CD14-positive monocyte (primary cell): ENCODE measurements around the gene QPCT. TPM values are rescaled to one million over a fixed set of nuclear protein-coding genes. Genes with fewer than 3 reads are reported as not detected.
A peak's percentile ranks its signal among the peaks of the same experiment; 100 is the strongest.

ENCODE experiments used
- DNase-seq, 3 donors: peaks; one replicate each; pipeline ENCODE4 v3.0.0-alpha.2; 2011 to 2022
- H2AFZ ChIP-seq: 2 replicates; pipeline ENCODE4 v1.6.0; 2012; ENCODE audit warnings: mild to moderate bottlenecking, low read depth, low read length, inconsistent platforms; ENCODE audit not compliant: insufficient read depth, poor library complexity, severe bottlenecking
- H3K27ac ChIP-seq, 2 donors: 1 replicate in 1 of 2; 2 replicates in 1 of 2; pipeline ENCODE4 v1.5.1; 2012 to 2013; ENCODE audit warnings: low read length in 2 of 2, control low read depth in 1 of 2, inconsistent platforms in 1 of 2, low read depth in 1 of 2, mild to moderate bottlenecking in 1 of 2
- H3K27me3 ChIP-seq, 2 donors: one replicate each; pipeline versions ENCODE4 v1.6.0 to v1.6.1; 2011 to 2013; ENCODE audit warnings: low read length in 2 of 2; ENCODE audit not compliant: control insufficient read depth in 2 of 2, insufficient read depth in 2 of 2
- H3K36me3 ChIP-seq, 2 donors: replicated peaks in 1 of 2; 1 replicate in 1 of 2; 2 replicates in 1 of 2; pipeline versions ENCODE4 v1.5.1 to v1.6.1; 2012 to 2013; ENCODE audit warnings: low read length in 2 of 2, control low read depth in 1 of 2, inconsistent platforms in 1 of 2, mild to moderate bottlenecking in 1 of 2; ENCODE audit not compliant: insufficient read depth in 2 of 2, control insufficient read depth in 1 of 2
- H3K4me1 ChIP-seq, 2 donors: 1 replicate in 1 of 2; 2 replicates in 1 of 2; pipeline versions ENCODE4 v1.5.1 to v1.6.1; 2012 to 2013; ENCODE audit warnings: low read length in 2 of 2, control low read depth in 1 of 2, inconsistent platforms in 1 of 2, mild to moderate bottlenecking in 1 of 2, moderate library complexity in 1 of 2; ENCODE audit not compliant: insufficient read depth in 2 of 2, control insufficient read depth in 1 of 2
- H3K4me2 ChIP-seq: replicated peaks from 2 replicates; pipeline ENCODE3; 2012; ENCODE audit warnings: low read length, moderate library complexity, mild to moderate bottlenecking; ENCODE audit not compliant: poor library complexity, severe bottlenecking; ENCODE audit errors: extremely low read depth
- H3K4me3 ChIP-seq, 3 experiments: fragments of 200-600 bp in 1 of 3; sonication (generic) in 1 of 3; replicated peaks in 1 of 3; 1 replicate in 2 of 3; 2 replicates in 1 of 3; pipeline ENCODE4 v1.5.1; 2011 to 2013; ENCODE audit warnings: low read length in 3 of 3, mild to moderate bottlenecking in 3 of 3, control low read depth in 2 of 3, low read depth in 2 of 3, inconsistent platforms in 1 of 3, moderate library complexity in 1 of 3
- H3K79me2 ChIP-seq: 2 replicates; pipeline ENCODE4 v1.6.0; 2012; ENCODE audit warnings: mild to moderate bottlenecking, control low read depth, inconsistent platforms, low read length, moderate library complexity; ENCODE audit not compliant: insufficient read depth
- H3K9ac ChIP-seq: 2 replicates; pipeline ENCODE4 v1.6.0; 2017; ENCODE audit warnings: low read length, mild to moderate bottlenecking; ENCODE audit not compliant: insufficient read depth, poor library complexity, severe bottlenecking
- H3K9me3 ChIP-seq, 2 donors: replicated peaks in 1 of 2; 1 replicate in 1 of 2; 2 replicates in 1 of 2; pipeline versions ENCODE4 v1.5.1 to v1.6.1; 2012 to 2013; ENCODE audit warnings: low read length in 2 of 2, control low read depth in 1 of 2; ENCODE audit not compliant: control insufficient read depth in 1 of 2, insufficient read depth in 1 of 2
- H4K20me1 ChIP-seq: 2 replicates; pipeline ENCODE4 v1.6.0; 2012; ENCODE audit warnings: mild to moderate bottlenecking, low read length, control low read depth, moderate library complexity; ENCODE audit not compliant: insufficient read depth
- H3K27ac Mint-ChIP-seq, 7 donors: one replicate each; pipeline ENCODE4 v1.8.0; 2020; ENCODE audit warnings: mild to moderate bottlenecking in 7 of 7, mixed read lengths in 7 of 7, moderate library complexity in 6 of 7, inconsistent platforms in 2 of 7
- H3K27me3 Mint-ChIP-seq, 3 donors: one replicate each; pipeline ENCODE4 v1.8.0; 2021 to 2022; ENCODE audit warnings: low read depth in 3 of 3, mild to moderate bottlenecking in 3 of 3, mixed read lengths in 3 of 3, moderate library complexity in 3 of 3, inconsistent platforms in 1 of 3
- H3K36me3 Mint-ChIP-seq, 2 donors: one replicate each; pipeline ENCODE4 v1.8.0; 2020; ENCODE audit warnings: mixed read lengths in 2 of 2, inconsistent platforms in 1 of 2, mild to moderate bottlenecking in 1 of 2
- H3K4me1 Mint-ChIP-seq: one replicate; pipeline ENCODE4 v1.8.0; 2020; ENCODE audit warnings: mild to moderate bottlenecking, mixed read lengths
- H3K4me3 Mint-ChIP-seq, 2 donors: one replicate each; pipeline ENCODE4 v1.8.0; 2020; ENCODE audit warnings: mild to moderate bottlenecking in 2 of 2, mixed read lengths in 2 of 2, moderate library complexity in 1 of 2
- H3K9me3 Mint-ChIP-seq, 7 donors: one replicate each; pipeline ENCODE4 v1.8.0; 2020 to 2022; ENCODE audit warnings: mixed read lengths in 7 of 7, mild to moderate bottlenecking in 6 of 7, moderate library complexity in 6 of 7, inconsistent platforms in 2 of 7
- CTCF ChIP-seq: fragments of 200-600 bp; IDR thresholded peaks from one replicate; pipeline ENCODE4 v1.8.0; 2022; ENCODE audit warnings: antibody characterized with exemption, mild to moderate bottlenecking
- WGBS: methylation state at CpG from one replicate; pipeline ENCODE4 v1.1.5; 2013; ENCODE audit warnings: missing lambda C conversion rate; ENCODE audit not compliant: insufficient coverage; 5-methylcytosine and 5-hydroxymethylcytosine counted together
- intact Hi-C, 2 donors: fragments of 100-400 bp; cut with micrococcal nuclease; formaldehyde crosslinking; loops; one replicate each; pipeline versions ENCODE4 v1.15.0 to v1.15.1; 2023
- polyA plus RNA-seq, 3 donors: library from polyadenylated mRNA; depleted of rRNA in 1 of 3; unstranded in 2 of 3; stranded (reverse) in 1 of 3; fragments of 300-500 nt in 2 of 3; fragments of >200 nt in 1 of 3; fragmentation: Illumina TruSeq in 2 of 3; gene quantifications; 1 replicate in 2 of 3; 2 replicates in 1 of 3; pipeline ENCODE4 v1.2.3, GENCODE V29; 2012 to 2021

The QPCT gene
- polyA plus RNA-seq, 3 donors = 54.7 to 302 (median 272) TPM

- no peaks in the 10 kb centered on the region for H3K79me2 ChIP-seq
- no peaks in the 10 kb centered on the region for H3K36me3 Mint-ChIP-seq
- no peak overlapping the region for H3K27ac Mint-ChIP-seq
- H3K4me3 Mint-ChIP-seq = no peak overlapping the region
- H2AFZ ChIP-seq = peak overlapping the region; percentile 10
- H3K36me3 ChIP-seq = no peaks in the 10 kb centered on the region
- no peaks in the 10 kb centered on the region for H3K27me3 ChIP-seq
- no peak overlapping the region for H3K4me2 ChIP-seq
- no peak overlapping the region for H3K4me3 ChIP-seq
- no peak overlapping the region for H3K9ac ChIP-seq
- no peaks in the 10 kb centered on the region for H3K9me3 ChIP-seq
- no peak for DNase-seq
- peaks cover 21 to 26% of the 10 kb centered on the region in 2 donors for H3K4me1 ChIP-seq
- no peak overlapping the region for H3K27ac ChIP-seq
- peaks cover 27% of the 10 kb centered on the region for H3K4me1 Mint-ChIP-seq
- no peak for TF ChIP-seq CTCF
- no peaks in the 10 kb centered on the region for H4K20me1 ChIP-seq
- no CpG with 5 or more reads among the region's 1 CpG for WGBS
- peaks cover 0 to 3% (median 0%) of the 10 kb centered on the region in 3 donors for H3K27me3 Mint-ChIP-seq
- intact Hi-C loops = loop anchor here (2.0 to 10.0 kb wide), 4 partner anchors 436 to 878 kb away; no protein-coding TSS in a partner anchor
- peaks cover 0 to 2% (median 0%) of the 10 kb centered on the region in 7 donors for H3K9me3 Mint-ChIP-seq
Measured at GRCh38 chr2:37396890-37397565, 52.6 kb downstream of the QPCT start.

GRCh38 chr2:37398990-37399389 lies 54.6 kb downstream of the QPCT start:
- WGBS = no CpG with 5 or more reads among the region's 1 CpG
- Histone ChIP-seq H3K4me1 (peaks cover 13 to 18% of the 10 kb centered on the region in 2 donors), H3K27ac (no peak overlapping the region), H3K9ac (no peak overlapping the region), H2AFZ (no peak overlapping the region), H3K9me3 (no peaks in the 10 kb centered on the region), H3K27me3 (no peaks in the 10 kb centered on the region), H4K20me1 (no peaks in the 10 kb centered on the region), H3K4me2 (no peak overlapping the region), H3K4me3 (no peak overlapping the region), H3K36me3 (no peaks in the 10 kb centered on the region), H3K79me2 (no peaks in the 10 kb centered on the region)
- H3K9me3 Mint-ChIP-seq = peaks cover 0 to 2% (median 0%) of the 10 kb centered on the region in 7 donors
- intact Hi-C loops = loop anchor here in 1 of 2 donors (5.0 to 10.0 kb wide), 2 partner anchors 478 to 876 kb away; no protein-coding TSS in a partner anchor
- H3K4me1 Mint-ChIP-seq = peaks cover 21% of the 10 kb centered on the region
- H3K36me3 Mint-ChIP-seq = no peaks in the 10 kb centered on the region
- no peak overlapping the region for H3K27ac Mint-ChIP-seq
- no peak overlapping the region for H3K4me3 Mint-ChIP-seq
- no peak for TF ChIP-seq CTCF
- peaks cover 0 to 2% (median 0%) of the 10 kb centered on the region in 3 donors for H3K27me3 Mint-ChIP-seq
- DNase-seq = no peak
